Hematopoietic multipotent progenitor cell treated with erythropoietin and hydrocortisone succinate and interleukin-3 and kit ligand, for 17 days (in vitro differentiated cells): ENCODE results near the gene PIAS1.
"Not testable (repeated sequence)": the region's sequence is repeated elsewhere in the genome, so short reads cannot be mapped to it uniquely, and the experiment has no call there.

ENCODE experiments used
- DNase-seq: peaks from one replicate; pipeline ENCODE4 v3.0.0-alpha.2; 2015; ENCODE audit warnings: low spot score

The PIAS1 gene

DNA sequence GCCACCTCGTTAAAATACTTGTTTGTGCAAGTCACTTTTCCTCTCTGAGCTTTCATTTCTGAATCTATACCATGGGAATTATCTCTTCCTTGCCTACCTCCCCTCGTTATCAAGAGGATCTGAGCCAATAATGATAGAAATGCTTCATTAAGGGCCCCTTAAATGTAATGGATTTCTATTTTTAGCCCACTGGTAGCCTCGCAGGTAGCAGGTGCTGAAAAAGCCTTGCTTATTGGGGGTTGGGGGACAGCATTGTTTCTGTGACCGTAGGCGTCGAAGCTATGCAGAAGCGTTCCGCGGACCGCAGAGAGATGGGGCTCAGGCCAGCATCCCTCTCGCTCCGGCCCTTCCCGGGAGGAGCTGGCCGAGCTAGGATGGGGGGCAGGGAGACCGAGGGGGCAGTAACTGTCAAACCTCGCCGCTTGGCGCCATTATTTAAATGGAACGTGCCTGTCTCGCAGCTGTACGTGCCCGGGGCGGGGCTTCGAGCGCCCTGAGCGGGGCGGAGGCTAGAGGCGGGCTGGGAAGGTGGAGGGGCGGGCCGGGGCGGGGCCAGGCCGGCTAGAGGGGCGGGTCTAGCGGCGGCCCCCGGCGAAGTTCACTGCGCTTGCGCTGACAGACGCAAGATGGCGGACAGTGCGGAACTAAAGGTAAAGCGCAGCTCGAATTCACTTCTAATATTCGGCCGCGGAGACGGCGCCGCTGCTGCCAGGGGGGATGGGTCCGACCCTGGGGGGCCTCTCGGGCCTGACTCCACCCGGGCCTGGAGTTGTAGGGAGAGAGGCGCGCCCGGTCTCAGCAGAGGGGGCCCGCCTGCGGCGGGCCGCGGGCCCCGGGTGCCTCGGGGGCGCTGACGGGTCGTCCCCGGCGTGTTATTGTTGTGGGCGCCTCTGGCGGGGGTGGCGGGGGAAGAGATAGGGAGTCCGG lies at the start of gene PIAS1:
Gene PIAS1 (plus strand): TSS at position 615 of the 927 bp plus-strand sequence. CDS start 12 bp downstream, at position 627.
- peak; percentile 95 for DNase-seq

DNA sequence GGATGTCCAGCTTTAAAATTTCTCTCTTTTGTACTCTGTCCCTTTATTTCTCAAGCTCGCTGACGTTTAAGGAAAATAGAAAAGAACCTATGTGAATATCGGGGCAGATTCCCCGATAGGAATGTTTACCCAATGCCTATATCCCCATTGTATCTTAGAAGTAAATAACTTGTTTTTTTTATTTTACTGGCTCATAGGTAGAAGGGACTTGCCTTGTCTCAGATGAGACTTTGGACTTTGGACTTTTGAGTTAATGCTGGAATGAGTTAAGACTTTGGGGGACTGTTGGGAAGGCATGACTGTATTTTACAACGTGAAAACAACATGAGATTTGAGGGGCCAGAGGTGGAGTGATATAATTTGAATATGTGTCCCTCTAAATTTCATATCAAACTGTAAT lies 46.5 kb upstream of the PIAS1 start:
- DNase-seq: not testable (repeated sequence)

DNA sequence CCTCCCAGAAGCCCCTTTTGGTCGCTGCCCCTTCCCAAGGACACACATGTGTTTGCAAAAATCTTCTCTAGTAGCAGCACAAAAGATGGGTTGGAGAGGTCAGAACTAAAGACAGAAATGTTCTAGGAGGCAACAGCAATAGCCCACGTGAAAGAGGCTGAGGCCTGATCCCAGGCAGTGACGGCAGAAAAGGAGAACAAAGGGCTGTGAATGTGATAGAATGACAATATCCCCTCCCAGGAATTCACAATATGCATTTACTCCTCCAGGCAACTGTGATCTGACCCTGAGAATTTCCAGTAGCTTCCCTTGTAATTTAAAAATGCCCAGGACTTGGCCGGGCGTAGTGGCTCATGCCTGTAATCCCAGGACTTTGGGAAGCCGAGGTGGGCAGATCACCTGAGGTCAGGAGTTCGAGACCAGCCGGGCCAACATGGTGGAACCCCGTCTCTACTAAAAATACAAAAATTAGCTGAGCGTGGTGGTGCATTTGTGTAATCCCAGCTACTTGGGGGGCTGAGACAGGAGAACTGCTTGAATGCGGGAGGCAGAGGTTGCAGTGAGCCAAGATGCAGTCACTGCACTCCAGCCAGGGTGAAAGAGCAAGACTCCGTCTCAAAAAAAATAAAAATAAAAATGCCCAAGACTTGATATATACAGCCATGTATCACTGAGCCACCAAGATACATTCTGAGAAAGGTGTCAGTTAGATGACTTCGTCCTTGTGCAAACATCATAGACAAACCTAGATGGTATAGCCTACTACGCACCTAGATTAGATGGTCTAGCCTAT lies 43.6 kb upstream of the PIAS1 start:
- DNase-seq: no peak

DNA sequence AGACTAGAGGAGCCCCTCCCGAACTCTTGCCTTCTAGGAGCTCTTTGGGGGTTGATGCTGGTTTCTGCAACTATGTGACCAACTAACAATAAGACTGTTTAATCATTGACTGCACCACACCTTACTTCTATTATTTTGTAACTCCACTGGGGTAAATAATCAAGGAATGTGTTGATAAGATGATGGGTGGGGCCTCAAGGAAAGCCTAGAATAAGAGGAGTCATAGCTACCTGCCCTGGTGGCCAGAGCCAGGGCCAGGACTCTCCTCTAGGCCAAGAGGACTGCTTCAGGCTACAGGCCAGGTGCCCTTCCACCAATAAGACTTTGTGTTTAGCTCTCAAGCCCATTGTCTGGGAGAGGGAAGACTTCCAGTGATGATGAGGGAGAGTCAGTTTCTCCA lies 41.2 kb upstream of the PIAS1 start:
- DNase-seq: no peak

DNA sequence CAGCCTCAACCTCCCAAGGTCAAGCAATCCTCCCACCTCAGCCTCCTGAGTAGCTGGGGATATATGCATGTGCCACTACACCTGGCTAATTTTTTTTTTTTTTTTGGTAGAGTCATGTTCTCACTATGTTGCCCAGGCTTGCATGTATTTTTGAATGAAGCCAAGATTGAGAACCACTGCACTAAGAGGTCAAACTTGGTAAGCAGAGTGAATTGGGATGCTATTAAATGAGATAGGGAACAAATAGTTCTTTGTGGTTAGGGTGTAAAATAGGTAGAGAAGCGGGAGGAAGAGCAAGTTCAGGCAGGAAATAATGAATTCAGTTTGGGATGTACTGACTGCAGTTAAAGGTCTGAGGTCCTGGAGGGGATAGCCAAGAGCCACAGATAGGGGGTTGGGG lies 39.9 kb upstream of the PIAS1 start:
- no peak for DNase-seq

DNA sequence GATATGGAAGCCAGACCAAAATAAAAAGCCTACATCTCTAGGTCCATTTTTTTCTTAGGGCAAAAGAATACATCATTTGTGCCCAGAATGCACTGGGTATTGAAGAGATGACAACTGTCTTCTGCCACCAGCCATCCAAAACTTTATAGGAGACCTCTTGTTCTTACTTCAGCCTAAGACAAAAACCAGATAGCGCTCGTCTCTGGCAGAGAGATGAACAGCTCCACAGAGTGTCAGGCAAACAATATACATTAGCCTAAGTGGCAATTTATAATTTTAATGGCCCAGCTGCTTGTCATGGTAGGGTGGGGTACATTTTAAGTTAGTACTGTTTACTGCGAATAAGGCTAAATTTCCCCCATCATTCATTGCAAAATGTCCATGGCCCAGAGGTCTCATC lies 38.9 kb upstream of the PIAS1 start:
- DNase-seq: no peak

DNA sequence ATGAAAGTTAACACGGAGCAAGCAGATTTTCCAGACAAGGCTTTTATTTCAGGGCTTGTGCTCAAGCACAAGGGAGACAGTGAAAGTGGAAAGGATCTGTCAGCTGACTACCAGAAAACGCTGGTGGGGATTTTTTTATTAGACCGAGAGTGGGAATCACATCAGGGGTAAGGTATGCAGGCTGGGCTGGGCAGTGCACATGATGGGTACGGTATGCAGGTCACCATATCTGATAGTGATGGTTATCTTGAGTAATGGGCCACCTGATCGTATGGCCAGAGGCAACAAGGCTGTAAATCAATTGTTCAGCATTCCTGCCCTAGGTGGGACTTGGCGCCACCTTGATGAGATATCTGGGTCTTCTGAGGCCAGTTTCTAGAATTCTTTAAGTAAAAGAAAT lies 36.9 kb upstream of the PIAS1 start:
- DNase-seq: no peak

DNA sequence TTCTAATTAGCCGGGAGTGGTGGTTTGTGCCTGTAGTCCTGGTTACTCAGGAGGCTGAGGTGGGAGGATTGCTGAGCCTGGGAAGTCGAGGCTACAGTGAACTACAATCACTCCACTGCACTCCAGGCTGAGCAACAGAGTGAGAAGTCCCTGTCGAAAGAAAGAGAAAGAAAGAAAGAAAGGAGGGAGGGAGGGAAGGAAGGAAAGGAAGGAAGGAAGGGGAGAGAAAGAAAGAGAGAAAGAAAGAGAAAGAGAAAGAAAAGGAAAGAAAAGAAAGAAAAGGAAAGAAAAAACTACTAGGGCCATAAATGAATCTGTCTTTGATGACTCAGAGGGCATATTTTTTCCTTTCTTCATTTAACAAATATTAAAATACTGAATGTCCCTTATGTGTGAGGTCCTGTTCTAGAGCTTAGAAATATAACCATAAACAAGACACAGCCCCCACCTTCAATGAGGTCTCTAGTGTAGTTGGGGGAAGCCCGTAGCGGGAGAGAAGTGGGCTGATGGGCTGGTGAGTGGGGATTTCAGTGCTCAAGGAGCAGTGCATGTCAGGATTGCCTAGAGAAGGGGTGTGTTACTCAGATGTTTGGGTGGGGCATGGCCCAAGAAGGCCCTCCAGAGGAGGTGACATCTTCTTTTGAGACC lies 35.2 kb upstream of the PIAS1 start:
- no peak for DNase-seq

DNA sequence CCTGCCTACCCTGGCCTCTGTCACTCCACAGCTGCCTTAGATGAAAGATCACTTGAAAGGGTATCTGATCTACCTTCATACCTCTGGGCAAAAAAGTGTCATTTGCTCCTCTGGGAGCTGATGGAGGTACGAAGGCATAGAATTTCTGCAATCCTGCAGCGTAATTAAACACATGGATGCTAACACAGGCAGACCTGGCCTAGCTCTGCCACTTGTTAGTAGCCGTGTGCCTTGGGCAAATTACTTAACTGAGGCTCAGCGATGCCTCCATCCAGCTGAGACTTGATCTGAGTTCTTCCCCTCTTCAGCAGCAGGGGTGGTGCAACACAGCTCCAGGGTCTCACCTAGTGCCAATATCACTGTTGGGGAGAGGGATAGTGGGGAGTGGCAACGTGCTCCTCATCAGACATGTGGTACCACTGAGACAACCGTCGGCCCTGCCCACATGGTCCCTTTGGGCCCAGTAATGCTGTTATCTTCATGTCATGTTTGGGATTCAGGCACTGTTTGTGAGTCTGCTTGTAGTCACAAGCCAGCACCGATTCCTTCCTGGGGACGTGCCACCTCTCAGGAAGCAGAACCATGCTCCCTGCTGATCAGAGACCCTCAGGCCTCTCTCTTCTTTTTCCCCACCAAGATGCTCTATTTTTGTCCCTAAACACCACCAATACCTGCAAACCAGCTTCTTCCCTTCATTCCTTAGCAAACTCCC lies 34.1 kb upstream of the PIAS1 start:
- DNase-seq: no peak

DNA sequence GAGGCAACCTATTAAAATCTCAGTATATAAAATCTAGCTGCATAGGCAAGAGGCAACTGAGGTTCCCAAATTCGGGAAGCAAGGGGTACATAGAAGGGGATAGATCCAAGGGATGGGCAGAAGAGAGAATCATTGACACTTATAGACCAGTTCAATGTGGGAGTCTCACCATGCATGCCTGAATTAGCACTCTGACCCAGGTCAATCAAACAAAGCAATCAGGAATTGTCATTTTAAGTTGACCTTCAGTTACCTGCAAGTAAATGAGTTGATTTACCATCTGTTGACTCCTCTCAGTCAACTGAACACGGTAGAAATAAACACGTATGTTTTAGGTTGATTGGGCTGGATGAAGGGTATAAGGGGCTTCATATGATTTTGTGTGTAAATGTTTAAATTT lies 33.4 kb upstream of the PIAS1 start:
- DNase-seq: no peak

DNA sequence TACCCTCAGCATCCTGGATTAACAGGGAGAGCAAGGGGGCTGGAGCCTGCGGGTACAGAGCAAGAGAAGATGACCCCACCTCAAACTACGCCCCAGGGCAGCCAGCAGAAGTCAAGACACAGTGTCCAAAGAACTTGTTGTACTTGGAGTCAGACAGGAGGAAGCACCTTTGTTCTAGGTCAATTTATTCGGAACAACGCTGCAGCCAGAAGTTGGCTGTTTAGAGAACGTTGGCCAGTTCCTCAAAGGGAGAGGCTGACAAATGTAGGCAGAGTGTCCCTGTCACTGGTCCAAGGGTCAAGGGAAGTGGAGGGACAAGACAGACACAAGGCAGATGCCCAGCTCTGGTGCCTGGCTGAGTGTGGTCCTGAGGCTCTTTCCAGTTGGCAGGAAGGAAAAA lies 32.1 kb upstream of the PIAS1 start:
- no peak for DNase-seq

DNA sequence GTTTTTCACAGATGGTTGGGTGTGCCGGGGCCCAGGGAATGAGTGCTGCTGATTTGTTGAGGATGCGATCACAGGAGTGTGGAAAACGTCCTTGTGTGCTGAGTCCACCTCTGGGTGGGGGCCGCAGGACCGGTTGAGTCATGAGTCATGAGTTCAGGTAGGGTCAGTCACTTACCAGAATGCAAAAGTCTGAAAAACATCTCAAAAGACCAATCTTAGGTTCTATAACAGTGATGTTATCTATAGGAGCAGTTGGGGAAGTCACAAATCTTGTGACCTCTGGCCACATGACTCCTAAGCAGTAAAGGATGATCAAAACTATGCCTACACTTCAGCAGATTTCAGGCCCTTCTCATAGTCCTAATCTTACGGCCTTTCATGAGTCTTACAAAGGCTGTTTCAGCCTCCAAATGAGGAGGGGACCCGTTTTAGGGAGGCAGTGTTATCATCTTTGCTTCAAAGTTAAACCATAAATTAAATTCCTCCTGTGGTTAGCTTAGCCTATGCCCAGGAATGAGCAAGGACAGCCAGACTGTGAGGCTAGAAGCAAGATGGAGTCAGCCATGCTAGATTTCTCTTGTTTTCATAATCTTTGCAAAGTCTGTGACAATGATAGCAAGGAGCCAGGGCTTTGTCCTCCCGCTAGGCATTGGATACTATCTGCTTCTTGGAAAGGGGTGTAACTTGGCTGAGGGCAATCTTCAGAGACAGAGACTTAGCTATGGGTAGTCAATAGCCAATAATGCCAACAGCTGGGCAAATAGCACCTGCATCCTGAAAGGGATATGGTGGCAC lies 30.6 kb upstream of the PIAS1 start:
- no peak for DNase-seq

DNA sequence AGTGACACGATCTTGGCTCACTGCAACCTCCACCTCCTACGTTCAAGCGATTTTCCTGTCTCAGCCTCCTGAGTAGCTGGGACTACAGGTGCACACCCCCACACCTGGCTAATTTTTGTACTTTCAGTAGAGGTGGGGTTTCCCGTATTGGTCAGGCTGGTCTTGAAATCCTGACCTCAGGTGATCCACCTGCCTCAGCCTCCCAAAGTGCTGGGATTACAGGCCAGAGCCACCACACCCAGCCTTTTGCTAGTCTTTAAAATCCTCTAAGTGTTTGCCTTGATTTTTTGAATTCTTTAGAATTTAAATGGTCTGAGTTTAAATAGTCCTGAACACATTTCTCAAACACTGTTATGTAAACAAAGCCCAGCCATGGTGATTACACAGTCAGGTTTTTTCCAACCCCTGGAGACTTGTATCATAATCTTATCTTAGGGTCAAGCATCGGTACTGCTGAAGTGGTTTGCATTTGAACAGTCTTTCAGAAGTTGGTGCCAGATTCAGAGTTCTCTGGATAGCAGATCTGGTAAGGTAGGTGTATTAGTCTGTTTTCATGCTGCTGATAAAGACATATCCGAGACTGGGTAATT lies 28.2 kb upstream of the PIAS1 start:
- DNase-seq: no peak

DNA sequence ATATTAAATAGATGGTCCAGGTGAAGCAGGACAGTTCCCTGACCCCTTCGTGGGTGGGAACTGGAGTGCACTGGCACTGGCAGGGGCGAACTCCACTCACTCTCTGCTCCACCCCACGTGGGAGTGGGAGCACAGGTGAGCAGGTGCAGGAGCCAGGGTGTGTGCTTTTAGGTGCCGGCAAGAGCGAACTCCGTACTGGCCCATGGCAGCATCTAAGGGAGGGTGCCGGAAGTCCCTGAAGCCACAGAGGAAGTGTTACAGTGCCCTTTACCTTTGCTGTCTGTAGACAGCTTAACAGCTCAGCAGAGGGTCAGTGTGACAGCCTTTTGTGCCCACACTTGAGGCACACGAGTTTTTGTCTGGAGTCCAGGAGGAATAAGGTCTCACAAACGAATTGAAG lies 26.7 kb upstream of the PIAS1 start:
- DNase-seq: no peak

DNA sequence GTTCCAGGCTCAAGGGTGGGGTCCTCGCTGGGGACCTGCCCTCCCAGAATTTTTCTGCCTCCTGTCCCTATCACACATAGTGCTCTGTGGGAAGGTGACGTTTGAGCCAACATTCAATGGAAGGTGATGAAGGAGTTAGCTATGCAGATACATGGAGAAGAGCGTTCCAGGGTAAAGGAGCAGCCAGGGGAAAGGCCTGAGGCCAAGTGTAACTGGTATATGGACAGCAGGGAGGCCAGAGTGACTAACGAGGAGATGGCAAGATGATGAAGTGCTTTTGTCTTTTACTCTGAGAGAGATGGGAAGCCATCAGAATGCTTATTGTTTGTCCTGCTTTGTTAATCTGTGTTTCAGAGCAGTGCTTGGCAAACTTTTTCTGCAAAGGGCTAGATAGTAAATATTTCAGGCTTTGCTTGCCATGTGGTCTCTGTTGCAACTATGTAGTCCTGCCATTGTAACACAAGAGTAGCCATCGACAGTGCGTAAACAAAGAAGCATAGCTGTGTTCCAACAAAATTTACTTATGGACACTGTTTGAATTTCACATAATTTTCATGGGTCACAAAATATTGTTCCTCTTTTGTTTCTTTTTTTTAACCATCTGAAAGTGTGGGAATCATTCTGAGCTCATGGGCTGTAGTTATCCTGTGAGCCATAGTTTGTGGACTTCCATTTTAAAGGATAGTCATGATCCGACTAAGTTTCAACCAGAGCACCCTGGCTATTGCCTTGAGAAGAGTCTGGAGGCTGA lies 25.8 kb upstream of the PIAS1 start:
- DNase-seq: no peak

DNA sequence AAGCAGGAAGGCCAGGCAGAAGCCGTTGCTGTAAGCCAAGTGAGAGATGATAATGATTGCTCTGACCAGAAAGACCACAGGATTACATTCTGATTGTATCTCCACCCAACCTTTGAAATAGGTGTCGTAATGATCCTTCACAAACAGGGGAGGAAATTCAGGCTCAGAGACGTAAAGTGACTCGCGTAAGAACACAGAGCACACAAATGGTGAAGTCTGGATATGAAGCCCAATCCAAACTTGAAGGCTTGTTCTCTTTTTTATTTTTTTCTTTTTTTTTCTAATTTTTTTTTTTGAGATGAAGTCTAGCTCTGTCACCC lies 25.3 kb upstream of the PIAS1 start:
- no peak for DNase-seq

DNA sequence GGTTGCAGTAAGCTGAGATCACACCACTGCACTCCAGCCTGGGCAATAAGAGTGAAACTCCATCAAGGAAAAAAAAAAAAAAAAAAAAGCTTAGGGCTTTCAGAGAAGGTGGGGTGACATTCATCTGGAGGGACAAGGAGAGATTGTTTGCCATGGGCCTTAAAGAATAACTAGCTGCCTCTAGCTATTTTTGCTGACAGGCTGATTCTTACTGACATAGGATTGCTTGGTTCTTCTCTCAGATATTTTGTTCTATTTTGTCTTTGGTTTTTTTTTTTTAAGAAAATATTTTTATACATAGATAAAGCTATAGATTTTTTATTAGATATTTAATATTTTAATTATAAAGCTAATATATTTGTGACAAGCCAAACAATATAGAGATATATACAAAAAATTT lies 24.2 kb upstream of the PIAS1 start:
- no peak for DNase-seq

DNA sequence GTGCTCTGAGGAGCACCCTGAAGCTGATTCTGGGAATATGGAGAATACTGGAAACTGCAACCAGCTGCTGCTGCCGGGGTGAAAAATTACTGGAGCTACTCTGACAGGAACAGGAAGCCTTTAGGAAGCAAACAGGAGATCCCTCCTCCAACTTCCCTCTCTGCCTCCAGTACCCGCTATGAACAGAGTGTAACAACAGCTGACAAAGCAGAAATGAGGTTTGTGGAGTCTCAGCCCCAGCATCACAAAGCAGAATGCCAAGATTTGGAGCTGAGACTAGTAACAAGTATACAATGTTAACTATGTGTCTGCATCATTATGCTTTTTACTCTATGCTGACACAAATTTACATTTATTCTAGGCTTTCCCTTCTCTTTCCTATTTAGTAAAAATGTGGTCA lies 22.7 kb upstream of the PIAS1 start:
- no peak for DNase-seq

DNA sequence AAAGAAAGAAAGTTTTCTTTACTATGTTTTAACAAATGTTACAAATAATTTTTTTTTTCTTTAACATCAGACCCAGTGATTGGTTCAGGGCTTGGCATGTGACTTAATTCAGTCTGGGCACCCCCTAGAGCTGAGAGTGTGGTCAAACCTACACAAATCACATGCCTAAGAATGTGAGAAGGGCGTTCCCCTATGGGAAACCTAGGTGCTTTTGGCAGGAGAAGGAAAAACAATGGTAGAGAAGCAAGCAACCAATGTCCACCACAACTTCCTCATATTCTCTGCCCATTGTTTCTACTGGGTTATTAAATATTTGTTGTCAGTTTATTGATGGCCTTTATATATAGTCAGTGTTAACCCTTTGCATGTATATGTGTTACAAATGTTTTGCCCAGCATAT lies 21.4 kb upstream of the PIAS1 start:
- no peak for DNase-seq

DNA sequence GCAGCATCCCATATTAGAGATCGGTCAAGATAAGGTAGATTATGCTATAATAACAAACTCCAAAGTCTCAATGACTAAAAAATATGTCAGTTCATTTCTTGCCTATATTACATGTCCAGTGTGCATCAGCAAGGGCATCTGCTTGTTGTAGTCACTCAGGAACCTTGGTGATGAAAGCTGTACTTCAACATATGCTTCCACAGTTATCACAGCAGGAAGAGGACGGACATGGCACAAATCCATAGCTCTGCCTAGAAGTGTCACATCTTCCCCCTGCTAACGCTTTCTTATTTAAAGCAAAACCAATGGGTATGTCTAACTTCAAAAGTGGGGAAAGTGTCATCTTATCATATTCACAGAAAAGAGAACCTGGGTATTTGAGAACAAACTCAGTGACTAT lies 20.0 kb upstream of the PIAS1 start:
- no peak for DNase-seq
